HCT116 (cell line): ENCODE results near the gene ARF1.

Experiments used
- CTCF ChIP-seq, 3 experiments: fragments of 200-600 bp in 1 of 3; sonication (generic) in 1 of 3; IDR thresholded peaks in 2 of 3; conservative IDR thresholded peaks in 1 of 3; 2 replicates each; pipeline ENCODE4 v1.5.1; 2012 to 2017; ENCODE audit warnings: low read depth in 2 of 3, low read length in 2 of 3, antibody characterized with exemption in 1 of 3, borderline replicate concordance in 1 of 3, control low read depth in 1 of 3, mild to moderate bottlenecking in 1 of 3, mixed read lengths in 1 of 3, mixed run types in 1 of 3, moderate library complexity in 1 of 3; ENCODE audit not compliant: insufficient read depth in 1 of 3
- MAX ChIP-seq: IDR thresholded peaks from 2 replicates; pipeline ENCODE4 v1.6.1; 2012
- POLR2A ChIP-seq: IDR thresholded peaks from 2 replicates; pipeline ENCODE4 v1.7.0; 2011; ENCODE audit warnings: borderline replicate concordance; ENCODE audit not compliant: insufficient read depth, insufficient read length; ENCODE audit errors: extremely low read depth
- RAD21 ChIP-seq: IDR thresholded peaks from 2 replicates; pipeline ENCODE4 v1.6.1; 2012; ENCODE audit warnings: low read depth, mild to moderate bottlenecking
- SP1 ChIP-seq: IDR thresholded peaks from 2 replicates; pipeline ENCODE4 v1.6.1; 2012; ENCODE audit warnings: low read depth

- no peak for TF ChIP-seq MAX
- TF ChIP-seq RAD21 = no peak
- TF ChIP-seq CTCF (IDR thresholded peaks at IDR 0.05 in 2 of 3, conservative IDR thresholded peaks at IDR 0.05 in 1 of 3; ENCODE audit: borderline replicate concordance in 1 of 3, insufficient read depth in 1 of 3, low read depth in 2 of 3, low read length in 2 of 3) = no peak
- no peak for TF ChIP-seq POLR2A
- no peak for TF ChIP-seq SP1
Observed at GRCh38 chr1:228035844-228036243, 46.7 kb upstream of the ARF1 start.
